ENCODE measurements around the gene NPEPPS.

The NPEPPS gene

DNA sequence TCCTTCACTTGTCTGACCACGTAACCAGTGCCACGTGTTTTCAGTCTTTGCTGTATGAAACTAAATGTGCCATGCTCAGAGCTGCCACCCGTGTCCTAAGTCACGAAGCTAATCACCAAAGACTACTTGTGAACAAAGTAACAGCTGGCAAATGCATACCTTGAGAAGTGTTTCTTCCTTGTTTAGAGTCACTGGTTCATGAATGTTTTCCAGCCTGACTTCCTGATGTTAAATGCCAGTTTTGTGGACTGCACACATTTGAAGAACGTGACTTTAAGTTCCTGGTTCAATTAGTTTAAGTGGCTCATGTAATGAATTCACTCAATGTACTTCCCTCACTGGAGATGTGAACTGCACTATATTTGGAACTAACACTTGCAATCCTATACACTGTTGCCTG, 98.9 kb downstream of the NPEPPS start:
- CTCF ChIA-PET = interaction anchor here (1.1 to 2.6 kb wide), 2 partner anchors 11 to 14 kb away, joined by 3 to 10 read pairs; no protein-coding TSS in a partner anchor
- Histone ChIP-seq H3K9me3 (ENCODE audit: control insufficient read depth, insufficient read depth, low read depth, low read length) (no peaks in the 10 kb centered on the region), H3K4me1 (ENCODE audit: control insufficient read depth, insufficient read depth, low read length) (no peaks in the 10 kb centered on the region), H3K36me3 (ENCODE audit: control insufficient read depth in 2 of 2, insufficient read depth in 1 of 2, low read length in 2 of 2) (peaks cover 6 to 7% of the 10 kb centered on the region in 2 experiments; a peak in 2 of 3 replicates), H3K4me3 (ENCODE audit: low read depth, low read length) (no peak overlapping the region), H3K27ac (ENCODE audit: extremely low read depth, low read depth, low read length) (no peak overlapping the region)
- POLR2A ChIA-PET = interaction anchor here (3.0 kb wide), 1 partner anchor 19 kb away, joined by 10 read pairs; the partner anchor contains the start of gene KPNB1
- TF ChIP-seq HOXC10 (CRISPR knock-in tag; IDR thresholded peaks at IDR 0.05) (no peak), ZNF423 (tag by site-specific recombination; IDR thresholded peaks at IDR 0.05) (no peak), ZIC2 (tag by site-specific recombination; IDR thresholded peaks at IDR 0.05) (no peak), ZNF335 (tag by site-specific recombination; conservative IDR thresholded peaks at IDR 0.05) (no peak), ZNF571 (tag by site-specific recombination; IDR thresholded peaks at IDR 0.05) (no peak), ZSCAN5A (tag by site-specific recombination; IDR thresholded peaks at IDR 0.05) (no peak), ZNF707 (tag by site-specific recombination; IDR thresholded peaks at IDR 0.05) (no peak), MYNN (tag by site-specific recombination; IDR thresholded peaks at IDR 0.05; ENCODE audit: borderline replicate concordance) (no peak), ZNF2 (tag by site-specific recombination; IDR thresholded peaks at IDR 0.05) (no peak), ZNF776 (tag by site-specific recombination; IDR thresholded peaks at IDR 0.05; ENCODE audit: borderline replicate concordance) (no peak), ZNF677 (tag by site-specific recombination; IDR thresholded peaks at IDR 0.05) (no peak)
- TF ChIP-seq, protein P1, sequence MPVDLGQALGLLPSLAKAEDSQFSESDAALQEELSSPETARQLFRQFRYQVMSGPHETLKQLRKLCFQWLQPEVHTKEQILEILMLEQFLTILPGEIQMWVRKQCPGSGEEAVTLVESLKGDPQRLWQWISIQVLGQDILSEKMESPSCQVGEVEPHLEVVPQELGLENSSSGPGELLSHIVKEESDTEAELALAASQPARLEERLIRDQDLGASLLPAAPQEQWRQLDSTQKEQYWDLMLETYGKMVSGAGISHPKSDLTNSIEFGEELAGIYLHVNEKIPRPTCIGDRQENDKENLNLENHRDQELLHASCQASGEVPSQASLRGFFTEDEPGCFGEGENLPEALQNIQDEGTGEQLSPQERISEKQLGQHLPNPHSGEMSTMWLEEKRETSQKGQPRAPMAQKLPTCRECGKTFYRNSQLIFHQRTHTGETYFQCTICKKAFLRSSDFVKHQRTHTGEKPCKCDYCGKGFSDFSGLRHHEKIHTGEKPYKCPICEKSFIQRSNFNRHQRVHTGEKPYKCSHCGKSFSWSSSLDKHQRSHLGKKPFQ (tag by site-specific recombination; IDR thresholded peaks at IDR 0.05) = no peak

GRCh38 chr17:47630614-47631013, 99.7 kb downstream of the NPEPPS start:
- Histone ChIP-seq H3K4me3 (ENCODE audit: low read depth, low read length) (no peak overlapping the region), H3K9me3 (ENCODE audit: control insufficient read depth, insufficient read depth, low read depth, low read length) (no peaks in the 10 kb centered on the region), H3K27ac (ENCODE audit: extremely low read depth, low read depth, low read length) (no peak overlapping the region), H3K36me3 (ENCODE audit: control insufficient read depth in 2 of 2, insufficient read depth in 1 of 2, low read length in 2 of 2) (peaks cover 3 to 6% of the 10 kb centered on the region in 2 experiments; a peak in 2 of 3 replicates), H3K4me1 (ENCODE audit: control insufficient read depth, insufficient read depth, low read length) (no peaks in the 10 kb centered on the region)
- ChIA-PET CTCF (interaction anchor here (2.6 kb wide), 1 partner anchor 15 kb away, joined by 10 read pairs; no protein-coding TSS in a partner anchor), POLR2A (interaction anchor here (3.0 kb wide), 1 partner anchor 18 kb away, joined by 10 read pairs; the partner anchor contains the start of gene KPNB1)
- no peak for TF ChIP-seq ZNF501 (tag by site-specific recombination; IDR thresholded peaks at IDR 0.05)
- no peak for TF ChIP-seq ZXDB (tag by site-specific recombination; IDR thresholded peaks at IDR 0.05)
- TF ChIP-seq ZNF292 (tag by site-specific recombination; IDR thresholded peaks at IDR 0.05; ENCODE audit: borderline replicate concordance, low read depth) = no peak
- no peak for TF ChIP-seq ZNF133 (tag by site-specific recombination; IDR thresholded peaks at IDR 0.05)
- no peak for TF ChIP-seq EGR2 (tag by site-specific recombination; IDR thresholded peaks at IDR 0.05; ENCODE audit: low read depth)
- no peak for TF ChIP-seq ZNF561 (tag by site-specific recombination; IDR thresholded peaks at IDR 0.05; ENCODE audit: borderline replicate concordance)
- TF ChIP-seq ZNF324 (tag by site-specific recombination; IDR thresholded peaks at IDR 0.05) = no peak
- TF ChIP-seq, protein P2, sequence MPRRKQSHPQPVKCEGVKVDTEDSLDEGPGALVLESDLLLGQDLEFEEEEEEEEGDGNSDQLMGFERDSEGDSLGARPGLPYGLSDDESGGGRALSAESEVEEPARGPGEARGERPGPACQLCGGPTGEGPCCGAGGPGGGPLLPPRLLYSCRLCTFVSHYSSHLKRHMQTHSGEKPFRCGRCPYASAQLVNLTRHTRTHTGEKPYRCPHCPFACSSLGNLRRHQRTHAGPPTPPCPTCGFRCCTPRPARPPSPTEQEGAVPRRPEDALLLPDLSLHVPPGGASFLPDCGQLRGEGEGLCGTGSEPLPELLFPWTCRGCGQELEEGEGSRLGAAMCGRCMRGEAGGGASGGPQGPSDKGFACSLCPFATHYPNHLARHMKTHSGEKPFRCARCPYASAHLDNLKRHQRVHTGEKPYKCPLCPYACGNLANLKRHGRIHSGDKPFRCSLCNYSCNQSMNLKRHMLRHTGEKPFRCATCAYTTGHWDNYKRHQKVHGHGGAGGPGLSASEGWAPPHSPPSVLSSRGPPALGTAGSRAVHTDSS (tag by site-specific recombination; IDR thresholded peaks at IDR 0.05) = no peak
- no peak for TF ChIP-seq ZNF529 (tag by site-specific recombination; IDR thresholded peaks at IDR 0.05; ENCODE audit: insufficient replicate concordance)
- no peak for TF ChIP-seq HOXA7 (CRISPR knock-in tag; IDR thresholded peaks at IDR 0.05; ENCODE audit: borderline replicate concordance)
- TF ChIP-seq ZNF280C (tag by site-specific recombination; IDR thresholded peaks at IDR 0.05) = no peak
- no peak for TF ChIP-seq SP3 (tag by site-specific recombination; IDR thresholded peaks at IDR 0.05)
- TF ChIP-seq ZNF280D (tag by site-specific recombination; IDR thresholded peaks at IDR 0.05) = no peak
- no peak for TF ChIP-seq GFI1B (tag by site-specific recombination; IDR thresholded peaks at IDR 0.05)
- TF ChIP-seq ZNF548 (tag by site-specific recombination; IDR thresholded peaks at IDR 0.05) = no peak

All from HEK293 (cell line).